Measurements from ENCODE around the gene NHSL2. TPM values are rescaled to one million over a fixed set of nuclear protein-coding genes. Genes with fewer than 3 reads are reported as not detected.

NHSL2 gene
- total and polyA plus RNA-seq, 2 of the 13 experiments (the other 11 are each of a cell fraction or from before 2014, with no cell fraction given): not detected

GRCh38 chrX:71996136-71996535 lies 85.5 kb downstream of the NHSL2 start (continued):
- TF ChIP-seq ZNF142 (CRISPR knock-in tag; IDR thresholded peaks at IDR 0.05) (no peak), ZNF34 (CRISPR knock-in tag; IDR thresholded peaks at IDR 0.05; ENCODE audit: borderline replicate concordance) (no peak), ZNF572 (CRISPR knock-in tag; IDR thresholded peaks at IDR 0.05) (no peak), ATF1 (CRISPR knock-in tag; IDR thresholded peaks at IDR 0.05) (no peak), AHR (CRISPR knock-in tag; IDR thresholded peaks at IDR 0.05) (no peak), ZNF616 (CRISPR knock-in tag; IDR thresholded peaks at IDR 0.05; ENCODE audit: low read depth) (no peak), MYNN (CRISPR knock-in tag; IDR thresholded peaks at IDR 0.05; ENCODE audit: low read depth) (no peak)

GRCh38 chrX:71996826-71997225 lies 86.2 kb downstream of the NHSL2 start:
- POLR2A ChIA-PET: no interaction called here
- no peak overlapping the region for H3K4me3 ChIP-seq (replicated peaks in 1 of 3; ENCODE audit: insufficient read depth in 1 of 3, low read depth in 2 of 3, low read length in 3 of 3)
- FAIRE-seq (no peak), DNase-seq (ENCODE audit: low spot score) (no peak), ATAC-seq (no peak)
- H2AFZ ChIP-seq (ENCODE audit: low read length): no peak overlapping the region
- H4K20me1 ChIP-seq (ENCODE audit: insufficient read depth, low read length): no peaks in the 10 kb centered on the region
- no peaks in the 10 kb centered on the region for H3K9me3 ChIP-seq (ENCODE audit: low read length)
- H3K27ac ChIP-seq (ENCODE audit: extremely low read length, insufficient read depth, low read length): no peak overlapping the region
- TF ChIP-seq ZNF891 (CRISPR knock-in tag; IDR thresholded peaks at IDR 0.05): no peak
- no peak for TF ChIP-seq ZNF547 (CRISPR knock-in tag; IDR thresholded peaks at IDR 0.05)
- no peak for TF ChIP-seq PPARG (CRISPR knock-in tag; conservative IDR thresholded peaks at IDR 0.05)
- no peak for TF ChIP-seq ZNF296 (CRISPR knock-in tag; conservative IDR thresholded peaks at IDR 0.05)
- no peak for TF ChIP-seq HNF4A (CRISPR knock-in tag; IDR thresholded peaks at IDR 0.05)
- TF ChIP-seq AGO2 (optimal IDR thresholded peaks at IDR 0.05; ENCODE audit: low read depth, low read length): no peak
- no peak for TF ChIP-seq IKZF1 (IDR thresholded peaks at IDR 0.05)
- TF ChIP-seq ELK4 (CRISPR knock-in tag; IDR thresholded peaks at IDR 0.05; ENCODE audit: borderline replicate concordance): no peak
- no peak for TF ChIP-seq MIXL1 (CRISPR knock-in tag; IDR thresholded peaks at IDR 0.05)
- no TSS peak for BruUV-seq (replicated peaks)
- CTCF ChIA-PET (ENCODE audit: low intra/inter-chr PET ratio, low total read pairs): no interaction called here
- no peak overlapping the region for H3K9ac ChIP-seq (ENCODE audit: insufficient read depth, low read depth, low read length)
- no peaks in the 10 kb centered on the region for H3K36me3 ChIP-seq (replicated peaks in 1 of 2; ENCODE audit: control insufficient read depth in 1 of 2, insufficient read depth in 2 of 2, low read length in 2 of 2)
- intact Hi-C loops (cut with micrococcal nuclease; ENCODE audit: unreplicated experiment): no loop called here
- no peak overlapping the region for H3K4me2 ChIP-seq (ENCODE audit: low read depth, low read length)
- H3K79me2 ChIP-seq (ENCODE audit: insufficient read depth, low read length): no peaks in the 10 kb centered on the region
- no peaks in the 10 kb centered on the region for H3K4me1 ChIP-seq (ENCODE audit: insufficient read depth, low read length)
- in situ Hi-C loops (cut with HindIII; ENCODE audit: extremely low pct_ligation_motif_present, low pct_unique_long_range_greater_than_20kb): loop anchor here (10.0 kb wide), 1 partner anchor 128 kb away; no protein-coding TSS in a partner anchor
- peaks cover 0 to 1% of the 10 kb centered on the region in 2 experiments; a peak in 1 of 5 replicates for H3K27me3 ChIP-seq (ENCODE audit: control insufficient read depth in 1 of 2, insufficient read depth in 2 of 2, low read length in 2 of 2)
- 0% methylated on average over 3 of the region's 6 CpGs for WGBS (ENCODE audit: low lambda C conversion rate)

All from HepG2 (cell line).